ENCODE results near the gene CEP76. TPM values are rescaled to one million over a fixed set of nuclear protein-coding genes. Genes with fewer than 3 reads are reported as not detected.

CEP76 gene
- total and polyA plus RNA-seq, 2 donors (not counting 3 experiments of a cell fraction or from before 2014, with no cell fraction given): 5.8 to 8.6 TPM

GRCh38 chr18:12747530-12748315 is 45.2 kb upstream of the CEP76 start:
- POLR2A ChIA-PET: interaction anchor here (0.6 kb wide), 1 partner anchor 146 kb away, joined by 4 read pairs; no protein-coding TSS in a partner anchor
- no peaks in the 10 kb centered on the region for H3K36me3 ChIP-seq (ENCODE audit: control insufficient read depth in 2 of 2, extremely low read depth in 1 of 2, insufficient read depth in 2 of 2, low read length in 2 of 2)
- intact Hi-C loops (cut with micrococcal nuclease): no loop called here
- H3K27me3 ChIP-seq (ENCODE audit: control insufficient read depth in 2 of 2, insufficient read depth in 2 of 2, low read length in 2 of 2): peaks cover 0 to 2% of the 10 kb centered on the region in 2 experiments
- H3K4me1 ChIP-seq (ENCODE audit: control insufficient read depth, extremely low read depth, insufficient read depth, low read length): no peaks in the 10 kb centered on the region
- H3K4me2 ChIP-seq (ENCODE audit: insufficient read depth, low read length): no peak overlapping the region
- H3K9me1 ChIP-seq (replicated peaks; ENCODE audit: control insufficient read depth, extremely low read depth, insufficient read depth, low read length): no peaks in the 10 kb centered on the region
- DNase-seq (ENCODE audit: low read depth, low spot score): no peak
- H3K79me2 ChIP-seq (ENCODE audit: control insufficient read depth, insufficient read depth, low read length): no peaks in the 10 kb centered on the region
- dilution Hi-C loops (cut with MboI; ENCODE audit: extremely low pct_ligation_motif_present, low sequenced_read_pairs): no loop called here
- H4K20me1 ChIP-seq (replicated peaks; ENCODE audit: control insufficient read depth, extremely low read depth, insufficient read depth, low read length): no peaks in the 10 kb centered on the region
- no peak overlapping the region for H3K27ac ChIP-seq (ENCODE audit: insufficient read depth, low read depth, low read length)
- FAIRE-seq: no peak
- H2AFZ ChIP-seq (ENCODE audit: low read depth, low read length): no peak overlapping the region
- TF ChIP-seq POLR2A (IDR thresholded peaks at IDR 0.05; ENCODE audit: low read depth, low read length) (no peak), JUN (IDR thresholded peaks at IDR 0.05; ENCODE audit: borderline replicate concordance, insufficient read depth, insufficient read length, low read depth) (no peak), POLR2AphosphoS5 (IDR thresholded peaks at IDR 0.05; ENCODE audit: insufficient read depth, low read depth, low read length) (no peak), MAX (IDR thresholded peaks at IDR 0.05; ENCODE audit: insufficient read depth, insufficient read length) (no peak), GATA2 (IDR thresholded peaks at IDR 0.05; ENCODE audit: insufficient read depth, insufficient read length, low read depth, low read length) (no peak), EZH2 (IDR thresholded peaks at IDR 0.05; ENCODE audit: borderline replicate concordance, low read depth, low read length, severe bottlenecking) (no peak), FOS (IDR thresholded peaks at IDR 0.05; ENCODE audit: borderline replicate concordance, insufficient read depth, low read length) (no peak), MYC (IDR thresholded peaks at IDR 0.05; ENCODE audit: low read depth, low read length) (no peak)
- TF ChIP-seq, protein P1, sequence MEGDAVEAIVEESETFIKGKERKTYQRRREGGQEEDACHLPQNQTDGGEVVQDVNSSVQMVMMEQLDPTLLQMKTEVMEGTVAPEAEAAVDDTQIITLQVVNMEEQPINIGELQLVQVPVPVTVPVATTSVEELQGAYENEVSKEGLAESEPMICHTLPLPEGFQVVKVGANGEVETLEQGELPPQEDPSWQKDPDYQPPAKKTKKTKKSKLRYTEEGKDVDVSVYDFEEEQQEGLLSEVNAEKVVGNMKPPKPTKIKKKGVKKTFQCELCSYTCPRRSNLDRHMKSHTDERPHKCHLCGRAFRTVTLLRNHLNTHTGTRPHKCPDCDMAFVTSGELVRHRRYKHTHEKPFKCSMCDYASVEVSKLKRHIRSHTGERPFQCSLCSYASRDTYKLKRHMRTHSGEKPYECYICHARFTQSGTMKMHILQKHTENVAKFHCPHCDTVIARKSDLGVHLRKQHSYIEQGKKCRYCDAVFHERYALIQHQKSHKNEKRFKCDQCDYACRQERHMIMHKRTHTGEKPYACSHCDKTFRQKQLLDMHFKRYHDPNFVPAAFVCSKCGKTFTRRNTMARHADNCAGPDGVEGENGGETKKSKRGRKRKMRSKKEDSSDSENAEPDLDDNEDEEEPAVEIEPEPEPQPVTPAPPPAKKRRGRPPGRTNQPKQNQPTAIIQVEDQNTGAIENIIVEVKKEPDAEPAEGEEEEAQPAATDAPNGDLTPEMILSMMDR (IDR thresholded peaks at IDR 0.05; ENCODE audit: extremely low read depth in 1 of 2, insufficient read depth in 1 of 2, low read depth in 1 of 2, low read length in 2 of 2): no peak
- CTCF ChIA-PET: interaction anchor here (0.9 to 2.3 kb wide), 2 partner anchors 139 to 412 kb away, joined by 4 to 8 read pairs; no protein-coding TSS in a partner anchor
- no TSS peak for BruUV-seq (replicated peaks)
- H3K9ac ChIP-seq (replicated peaks; ENCODE audit: extremely low read depth, insufficient read depth, low read length): no peak overlapping the region
- no peak overlapping the region for H3K4me3 ChIP-seq (replicated peaks in 1 of 3; ENCODE audit: insufficient read depth in 1 of 3, low read depth in 1 of 3, low read length in 3 of 3)
- H3K9me3 ChIP-seq (replicated peaks; ENCODE audit: control insufficient read depth, insufficient read depth, low read length): no peaks in the 10 kb centered on the region

Data from endothelial cell of umbilical vein (primary cell).